Measurements from ENCODE around the gene SEPTIN2. TPM values are rescaled to one million over a fixed set of nuclear protein-coding genes. Genes with fewer than 3 reads are reported as not detected.
"Not testable (repeated sequence)": the region's sequence is repeated elsewhere in the genome, so short reads cannot be mapped to it uniquely, and the experiment has no call there.

The SEPTIN2 gene
- total RNA-seq, 2 donors from 2014 or later: 143 to 193 TPM

GRCh38 chr2:241375300-241375699, 59.6 kb downstream of the SEPTIN2 start:
- no peak overlapping the region for H3K27ac ChIP-seq
- no peak for TF ChIP-seq CTCF (IDR thresholded peaks at IDR 0.05)
- H3K27me3 ChIP-seq: no peaks in the 10 kb centered on the region
- H3K4me1 ChIP-seq: peaks cover 0 to 16% of the 10 kb centered on the region in 2 donors
- no peak overlapping the region for H3K4me3 ChIP-seq
- H3K9me3 ChIP-seq: no peaks in the 10 kb centered on the region
- DNase-seq (ENCODE audit: low spot score): no peak
- peaks cover 16% of the 10 kb centered on the region for H3K36me3 ChIP-seq

DNA sequence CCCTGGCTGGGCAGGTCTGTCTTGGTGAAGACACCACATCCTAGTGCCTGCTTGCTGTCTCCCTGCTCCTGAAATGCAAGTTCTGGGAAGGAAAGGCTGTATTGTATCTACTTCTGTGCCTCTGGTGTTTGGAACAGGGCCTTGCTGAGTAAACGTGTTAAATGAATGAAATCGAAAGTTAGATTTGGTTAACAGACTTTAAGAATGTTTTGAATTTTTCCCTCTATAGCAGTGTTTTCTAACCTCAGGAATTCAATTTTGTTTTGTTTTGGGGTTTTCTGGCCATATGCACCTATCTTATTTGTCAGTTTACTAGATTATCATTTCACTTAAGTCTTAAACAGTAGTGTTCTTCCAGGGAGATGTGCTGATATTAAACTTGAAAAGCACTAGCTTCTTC, 61.1 kb downstream of the SEPTIN2 start:
- DNase-seq (ENCODE audit: low spot score): no peak
- no peaks in the 10 kb centered on the region for H3K9me3 ChIP-seq

GRCh38 chr2:241378816-241379215, 63.1 kb downstream of the SEPTIN2 start:
- Histone ChIP-seq H3K9me3 (no peaks in the 10 kb centered on the region), H3K4me3 (no peak overlapping the region), H3K4me1 (peaks cover 0 to 31% of the 10 kb centered on the region in 2 donors), H3K27me3 (no peaks in the 10 kb centered on the region), H3K36me3 (peaks cover 11% of the 10 kb centered on the region), H3K27ac (no peak overlapping the region)
- TF ChIP-seq CTCF (IDR thresholded peaks at IDR 0.05): no peak
- DNase-seq (ENCODE audit: low spot score): no peak

More for the DNA sequence above, 61.1 kb downstream of the SEPTIN2 start:
- TF ChIP-seq CTCF (IDR thresholded peaks at IDR 0.05): no peak
- Histone ChIP-seq H3K27me3 (no peaks in the 10 kb centered on the region), H3K4me3 (no peak overlapping the region), H3K36me3 (peaks cover 16% of the 10 kb centered on the region), H3K4me1 (peaks cover 0 to 29% of the 10 kb centered on the region in 2 donors), H3K27ac (no peak overlapping the region)

DNA sequence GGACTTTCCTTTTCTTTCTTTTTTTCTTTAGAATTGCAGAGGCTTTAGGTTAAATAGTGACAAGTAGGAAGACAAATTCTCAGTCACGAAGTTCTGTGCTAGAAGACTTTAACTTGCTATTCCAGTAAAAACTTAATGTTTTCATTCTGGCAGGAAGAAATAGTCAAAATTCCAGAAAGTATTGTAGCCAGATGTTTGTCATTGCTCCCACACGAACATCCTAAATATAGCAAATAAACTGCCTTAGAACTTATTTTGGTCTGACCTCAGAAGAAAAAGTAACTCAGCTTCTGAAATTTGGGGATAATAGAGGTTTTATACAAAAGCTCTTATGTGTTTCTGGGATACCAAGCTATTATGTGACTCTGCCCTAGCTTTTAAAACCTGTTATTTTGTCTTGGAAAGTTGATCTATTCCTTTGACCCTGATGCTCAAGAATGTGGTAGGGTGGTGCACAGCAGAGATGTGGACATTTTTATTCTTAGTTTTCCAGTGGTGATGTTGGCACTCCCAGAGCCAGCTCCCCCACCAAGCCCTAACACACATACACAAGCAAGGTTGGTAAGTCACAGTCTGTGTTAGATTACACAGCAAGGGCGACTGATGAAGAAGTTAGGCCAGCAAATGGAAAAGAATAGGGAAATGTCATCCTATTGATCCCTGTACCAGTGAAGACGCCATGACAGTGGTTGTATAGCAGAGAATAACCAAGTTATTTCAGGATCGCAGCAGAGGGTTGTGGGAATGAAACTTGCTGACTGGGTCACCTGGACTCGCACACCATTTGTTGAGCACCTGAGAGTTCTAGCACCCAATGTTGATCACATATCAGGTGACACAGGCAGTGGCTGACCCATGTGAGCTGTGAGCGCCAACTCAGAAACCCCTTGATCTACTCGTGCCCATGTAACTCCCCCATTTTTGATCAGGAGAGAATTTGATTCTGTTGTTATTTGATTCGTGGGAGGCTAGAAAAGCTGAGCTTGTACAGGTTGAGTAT, 64.1 kb downstream of the SEPTIN2 start:
- Histone ChIP-seq H3K27ac (peak overlapping the region; percentile 17 to 21), H3K4me3 (no peak overlapping the region), H3K36me3 (peaks cover 2% of the 10 kb centered on the region), H3K27me3 (no peaks in the 10 kb centered on the region), H3K4me1 (peaks cover 0 to 35% of the 10 kb centered on the region in 2 donors), H3K9me3 (no peaks in the 10 kb centered on the region)
- DNase-seq (ENCODE audit: low spot score): no peak
- no peak for TF ChIP-seq CTCF (IDR thresholded peaks at IDR 0.05)

- H3K4me3 ChIP-seq: no peak overlapping the region
- DNase-seq (ENCODE audit: low spot score): no peak
- H3K27ac ChIP-seq: no peak overlapping the region
- no peaks in the 10 kb centered on the region for H3K36me3 ChIP-seq
- H3K9me3 ChIP-seq: no peaks in the 10 kb centered on the region
- peaks cover 0 to 35% of the 10 kb centered on the region in 2 donors for H3K4me1 ChIP-seq
- H3K27me3 ChIP-seq: no peaks in the 10 kb centered on the region
- TF ChIP-seq CTCF (IDR thresholded peaks at IDR 0.05): no peak
Measured at GRCh38 chr2:241381872-241382271, 66.1 kb downstream of the SEPTIN2 start.

GRCh38 chr2:241385450-241385849, 69.7 kb downstream of the SEPTIN2 start:
- H3K9me3 ChIP-seq: not testable (repeated sequence)

More at GRCh38 chr2:241385450-241385849, 69.7 kb downstream of the SEPTIN2 start:
- DNase-seq (ENCODE audit: low spot score); H3K36me3 ChIP-seq; H3K27me3 ChIP-seq; H3K4me3 ChIP-seq; H3K27ac ChIP-seq: not testable (repeated sequence)
- H3K4me1 ChIP-seq: peaks cover 0 to 19% of the 10 kb centered on the region in 2 donors

Data from right atrium auricular region (tissue), 2 donors.